ENCODE data around the gene TENM4.

The TENM4 gene

DNA sequence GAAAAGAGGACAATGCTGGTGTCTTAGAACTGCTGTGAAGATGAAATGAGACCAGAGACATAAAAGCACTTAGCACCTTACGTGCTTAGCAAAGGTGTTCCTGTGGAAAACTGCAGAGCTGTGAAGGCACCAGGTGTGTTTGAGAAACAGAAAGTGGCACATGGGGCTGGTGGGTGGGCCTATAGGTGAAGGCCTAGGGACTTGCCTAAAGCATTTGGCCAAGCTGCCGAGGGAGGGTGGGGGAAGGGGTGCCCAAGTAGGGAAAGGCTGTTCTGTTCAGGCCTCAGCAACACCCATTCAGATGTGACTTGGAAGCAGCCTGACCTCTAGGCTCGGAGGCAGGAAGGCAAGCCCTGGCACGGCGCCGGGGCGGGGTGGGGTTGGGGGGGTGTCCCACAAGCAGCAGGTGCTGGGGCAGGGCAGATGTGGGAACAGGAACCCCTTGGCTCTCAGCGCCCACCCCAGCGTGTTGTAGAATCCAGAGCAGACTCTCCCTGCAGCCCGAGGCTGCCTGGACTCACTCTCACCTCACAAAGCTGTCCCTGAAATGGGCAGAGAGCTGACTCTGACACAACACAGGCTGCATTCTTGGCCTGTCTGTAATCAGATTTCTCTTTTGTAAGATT, 499.5 kb downstream of the TENM4 start:
- no peaks in the 10 kb centered on the region for H3K36me3 ChIP-seq (ENCODE audit: control insufficient read depth, low read length)
- H4K20me1 ChIP-seq (ENCODE audit: control insufficient read depth, insufficient read depth, low read depth, low read length): no peaks in the 10 kb centered on the region
- H3F3A ChIP-seq (ENCODE audit: control insufficient read depth, insufficient read depth): no peaks in the 10 kb centered on the region
- no peaks in the 10 kb centered on the region for H3K9me3 ChIP-seq (ENCODE audit: control insufficient read depth, insufficient read depth, low read length)
- H3K4me1 ChIP-seq (ENCODE audit: control insufficient read depth, low read length): no peaks in the 10 kb centered on the region
- TF ChIP-seq EZH2phosphoT487 (IDR thresholded peaks at IDR 0.05; ENCODE audit: borderline replicate concordance, low read length): no peak
- TF ChIP-seq, protein P1, sequence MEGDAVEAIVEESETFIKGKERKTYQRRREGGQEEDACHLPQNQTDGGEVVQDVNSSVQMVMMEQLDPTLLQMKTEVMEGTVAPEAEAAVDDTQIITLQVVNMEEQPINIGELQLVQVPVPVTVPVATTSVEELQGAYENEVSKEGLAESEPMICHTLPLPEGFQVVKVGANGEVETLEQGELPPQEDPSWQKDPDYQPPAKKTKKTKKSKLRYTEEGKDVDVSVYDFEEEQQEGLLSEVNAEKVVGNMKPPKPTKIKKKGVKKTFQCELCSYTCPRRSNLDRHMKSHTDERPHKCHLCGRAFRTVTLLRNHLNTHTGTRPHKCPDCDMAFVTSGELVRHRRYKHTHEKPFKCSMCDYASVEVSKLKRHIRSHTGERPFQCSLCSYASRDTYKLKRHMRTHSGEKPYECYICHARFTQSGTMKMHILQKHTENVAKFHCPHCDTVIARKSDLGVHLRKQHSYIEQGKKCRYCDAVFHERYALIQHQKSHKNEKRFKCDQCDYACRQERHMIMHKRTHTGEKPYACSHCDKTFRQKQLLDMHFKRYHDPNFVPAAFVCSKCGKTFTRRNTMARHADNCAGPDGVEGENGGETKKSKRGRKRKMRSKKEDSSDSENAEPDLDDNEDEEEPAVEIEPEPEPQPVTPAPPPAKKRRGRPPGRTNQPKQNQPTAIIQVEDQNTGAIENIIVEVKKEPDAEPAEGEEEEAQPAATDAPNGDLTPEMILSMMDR (IDR thresholded peaks at IDR 0.05; ENCODE audit: low read depth, low read length, poor library complexity, severe bottlenecking): no peak
- H3K4me2 ChIP-seq (ENCODE audit: low read length): no peak overlapping the region
- H3K79me2 ChIP-seq (ENCODE audit: control insufficient read depth, low read length): no peaks in the 10 kb centered on the region
- no peaks in the 10 kb centered on the region for H3K9me2 ChIP-seq (replicated peaks; ENCODE audit: control insufficient read depth, low read length)
- 0 out of 2 replicates have a peak, but pooled peaks cover 2% of the 10 kb centered on the region for H3K27me3 ChIP-seq (ENCODE audit: control insufficient read depth, low read length)
- no peak overlapping the region for H3K4me3 ChIP-seq (ENCODE audit: low read length)
- H3K27ac ChIP-seq (ENCODE audit: low read depth, low read length): no peak overlapping the region

- Histone ChIP-seq H3K9me2 (replicated peaks; ENCODE audit: control insufficient read depth, low read length) (no peaks in the 10 kb centered on the region), H3K4me1 (ENCODE audit: control insufficient read depth, low read length) (no peaks in the 10 kb centered on the region), H3F3A (ENCODE audit: control insufficient read depth, insufficient read depth) (no peaks in the 10 kb centered on the region), H3K27ac (ENCODE audit: low read depth, low read length) (no peak overlapping the region), H3K4me3 (ENCODE audit: low read length) (no peak overlapping the region), H3K4me2 (ENCODE audit: low read length) (no peak overlapping the region), H3K27me3 (ENCODE audit: control insufficient read depth, low read length) (0 out of 2 replicates have a peak, but pooled peaks cover 2% of the 10 kb centered on the region), H3K36me3 (ENCODE audit: control insufficient read depth, low read length) (no peaks in the 10 kb centered on the region), H3K9me3 (ENCODE audit: control insufficient read depth, insufficient read depth, low read length) (no peaks in the 10 kb centered on the region), H3K79me2 (ENCODE audit: control insufficient read depth, low read length) (no peaks in the 10 kb centered on the region), H4K20me1 (ENCODE audit: control insufficient read depth, insufficient read depth, low read depth, low read length) (no peaks in the 10 kb centered on the region)
- no peak for TF ChIP-seq EZH2phosphoT487 (IDR thresholded peaks at IDR 0.05; ENCODE audit: borderline replicate concordance, low read length)
- TF ChIP-seq, protein P1 (IDR thresholded peaks at IDR 0.05; ENCODE audit: low read depth, low read length, poor library complexity, severe bottlenecking): no peak
Observed at GRCh38 chr11:78940500-78941225, 500.2 kb downstream of the TENM4 start.

DNA sequence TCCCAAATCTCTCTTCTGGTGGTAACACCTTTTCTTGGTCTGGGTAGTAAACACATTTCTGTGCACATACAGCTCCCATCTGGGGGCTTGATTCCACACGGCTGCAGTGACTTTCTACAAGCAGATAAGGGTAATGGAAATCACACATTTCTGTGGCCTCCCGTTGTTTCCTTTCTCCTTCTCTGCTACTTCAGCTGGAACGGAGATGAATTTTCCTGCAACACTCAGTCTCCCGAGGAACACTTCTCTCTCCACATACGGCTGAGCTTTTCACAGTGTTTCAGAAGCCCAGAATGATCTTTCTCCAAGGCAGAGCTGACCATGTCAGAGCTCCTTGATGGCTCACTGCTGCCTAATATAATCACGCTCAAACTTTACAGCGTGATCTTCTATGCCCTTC, 501.9 kb downstream of the TENM4 start:
- Histone ChIP-seq H3K27me3 (ENCODE audit: control insufficient read depth, low read length) (0 out of 2 replicates have a peak, but pooled peaks cover 2% of the 10 kb centered on the region), H3F3A (ENCODE audit: control insufficient read depth, insufficient read depth) (no peaks in the 10 kb centered on the region), H3K36me3 (ENCODE audit: control insufficient read depth, low read length) (no peaks in the 10 kb centered on the region), H3K4me2 (ENCODE audit: low read length) (no peak overlapping the region), H3K4me1 (ENCODE audit: control insufficient read depth, low read length) (no peaks in the 10 kb centered on the region), H4K20me1 (ENCODE audit: control insufficient read depth, insufficient read depth, low read depth, low read length) (no peaks in the 10 kb centered on the region), H3K27ac (ENCODE audit: low read depth, low read length) (no peak overlapping the region), H3K79me2 (ENCODE audit: control insufficient read depth, low read length) (no peaks in the 10 kb centered on the region), H3K4me3 (ENCODE audit: low read length) (no peak overlapping the region), H3K9me2 (replicated peaks; ENCODE audit: control insufficient read depth, low read length) (no peaks in the 10 kb centered on the region), H3K9me3 (ENCODE audit: control insufficient read depth, insufficient read depth, low read length) (no peaks in the 10 kb centered on the region)
- TF ChIP-seq EZH2phosphoT487 (IDR thresholded peaks at IDR 0.05; ENCODE audit: borderline replicate concordance, low read length): no peak
- TF ChIP-seq, protein P1 (IDR thresholded peaks at IDR 0.05; ENCODE audit: low read depth, low read length, poor library complexity, severe bottlenecking): no peak

All from DOHH2 (cell line).